ENCODE data around the gene AIDA.

Gene AIDA

GRCh38 chr1:222697203-222697602, 15.1 kb downstream of the AIDA start:
- Histone ChIP-seq H3K36me3 (ENCODE audit: control insufficient read depth in 2 of 2, insufficient read depth in 1 of 2, low read length in 2 of 2) (peaks cover 13 to 19% of the 10 kb centered on the region in 2 experiments), H3K4me1 (ENCODE audit: control insufficient read depth, insufficient read depth, low read length) (no peaks in the 10 kb centered on the region), H3K9me3 (ENCODE audit: control insufficient read depth, insufficient read depth, low read depth, low read length) (no peaks in the 10 kb centered on the region), H3K4me3 (ENCODE audit: low read depth, low read length) (no peak overlapping the region), H3K27ac (ENCODE audit: extremely low read depth, low read depth, low read length) (no peak overlapping the region)
- ChIA-PET POLR2A (no interaction called here), CTCF (interaction anchor here (0.6 kb wide), 2 partner anchors 436 to 1264 kb away, joined by 3 to 4 read pairs; no protein-coding TSS in a partner anchor)
- TF ChIP-seq ZNF747 (tag by site-specific recombination; IDR thresholded peaks at IDR 0.05) (no peak), ZNF548 (tag by site-specific recombination; IDR thresholded peaks at IDR 0.05) (no peak), ZNF426 (tag by site-specific recombination; IDR thresholded peaks at IDR 0.05) (no peak), ZNF585B (tag by site-specific recombination; IDR thresholded peaks at IDR 0.05) (no peak), ZSCAN16 (tag by site-specific recombination; IDR thresholded peaks at IDR 0.05) (no peak), KLF9 (tag by site-specific recombination; IDR thresholded peaks at IDR 0.05; ENCODE audit: low read depth) (no peak)

GRCh38 chr1:222696741-222697140, 15.6 kb downstream of the AIDA start:
- POLR2A ChIA-PET, result no interaction called here
- no peak for TF ChIP-seq ZBTB17 (tag by site-specific recombination; IDR thresholded peaks at IDR 0.05)
- peak; percentile 61; the same call in 1 of the 2 replicates for TF ChIP-seq SCRT1 (tag by site-specific recombination; IDR thresholded peaks at IDR 0.05; ENCODE audit: borderline replicate concordance)
- TF ChIP-seq SCRT2 (tag by site-specific recombination; IDR thresholded peaks at IDR 0.05), result peak; percentile 87
- TF ChIP-seq EGR2 (tag by site-specific recombination; IDR thresholded peaks at IDR 0.05; ENCODE audit: low read depth), result no peak
- TF ChIP-seq TCF7L2 (IDR thresholded peaks at IDR 0.05; ENCODE audit: borderline replicate concordance, low read depth, low read length), result no peak
- no peak for TF ChIP-seq ZBTB49 (tag by site-specific recombination; IDR thresholded peaks at IDR 0.05; ENCODE audit: low read depth)
- TF ChIP-seq TSHZ1 (tag by site-specific recombination; IDR thresholded peaks at IDR 0.05; ENCODE audit: borderline replicate concordance), result no peak
- H3K4me3 ChIP-seq (ENCODE audit: low read depth, low read length), result no peak overlapping the region
- H3K9me3 ChIP-seq (ENCODE audit: control insufficient read depth, insufficient read depth, low read depth, low read length), result no peaks in the 10 kb centered on the region
- H3K27ac ChIP-seq (ENCODE audit: extremely low read depth, low read depth, low read length), result no peak overlapping the region
- CTCF ChIA-PET, result no interaction called here
- H3K36me3 ChIP-seq (ENCODE audit: control insufficient read depth in 2 of 2, insufficient read depth in 1 of 2, low read length in 2 of 2), result peaks cover 13 to 18% of the 10 kb centered on the region in 2 experiments; a peak in 2 of 3 replicates
- no peaks in the 10 kb centered on the region for H3K4me1 ChIP-seq (ENCODE audit: control insufficient read depth, insufficient read depth, low read length)

- H3K27ac ChIP-seq (ENCODE audit: extremely low read depth, low read depth, low read length), result no peak overlapping the region
- H3K4me3 ChIP-seq (ENCODE audit: low read depth, low read length), result no peak overlapping the region
- CTCF ChIA-PET, result interaction anchor here (0.7 kb wide), 1 partner anchor 8 kb away, joined by 3 read pairs; no protein-coding TSS in a partner anchor
- POLR2A ChIA-PET, result no interaction called here
- no peaks in the 10 kb centered on the region for H3K9me3 ChIP-seq (ENCODE audit: control insufficient read depth, insufficient read depth, low read depth, low read length)
- H3K36me3 ChIP-seq (ENCODE audit: control insufficient read depth in 2 of 2, insufficient read depth in 1 of 2, low read length in 2 of 2), result peaks cover 7 to 14% of the 10 kb centered on the region in 2 experiments
- no peaks in the 10 kb centered on the region for H3K4me1 ChIP-seq (ENCODE audit: control insufficient read depth, insufficient read depth, low read length)
- TF ChIP-seq ZNF639 (tag by site-specific recombination; IDR thresholded peaks at IDR 0.05), result no peak
- TF ChIP-seq ZNF571 (tag by site-specific recombination; IDR thresholded peaks at IDR 0.05), result no peak
- no peak for TF ChIP-seq ZNF580 (tag by site-specific recombination; IDR thresholded peaks at IDR 0.05)
- TF ChIP-seq ZNF596 (tag by site-specific recombination; IDR thresholded peaks at IDR 0.05), result no peak
- no peak for TF ChIP-seq ZNF140 (tag by site-specific recombination; IDR thresholded peaks at IDR 0.05)
- no peak for TF ChIP-seq ZNF169 (tag by site-specific recombination; IDR thresholded peaks at IDR 0.05)
- no peak for TF ChIP-seq HOXC10 (CRISPR knock-in tag; IDR thresholded peaks at IDR 0.05)
Observed at GRCh38 chr1:222694927-222695326, 17.4 kb downstream of the AIDA start.
